Fibroblast of pulmonary artery (primary cell): ENCODE measurements around the gene HOXD3.

Experiments
- DNase-seq: peaks from one replicate; pipeline ENCODE4 v3.0.0-alpha.2; 2010; ENCODE audit warnings: low read depth
- H3K4me3 ChIP-seq: replicated peaks from 2 replicates; pipeline ENCODE4 v1.5.1; 2011; ENCODE audit warnings: low read depth, mild to moderate bottlenecking, control low read depth, low read length, moderate library complexity
- TF ChIP-seq, protein P1 (sequence below): IDR thresholded peaks from 2 replicates; pipeline ENCODE4 v1.5.1; 2011; ENCODE audit warnings: mild to moderate bottlenecking, control low read depth, low read length, inconsistent platforms; ENCODE audit errors: missing control alignments

The HOXD3 gene

DNA sequence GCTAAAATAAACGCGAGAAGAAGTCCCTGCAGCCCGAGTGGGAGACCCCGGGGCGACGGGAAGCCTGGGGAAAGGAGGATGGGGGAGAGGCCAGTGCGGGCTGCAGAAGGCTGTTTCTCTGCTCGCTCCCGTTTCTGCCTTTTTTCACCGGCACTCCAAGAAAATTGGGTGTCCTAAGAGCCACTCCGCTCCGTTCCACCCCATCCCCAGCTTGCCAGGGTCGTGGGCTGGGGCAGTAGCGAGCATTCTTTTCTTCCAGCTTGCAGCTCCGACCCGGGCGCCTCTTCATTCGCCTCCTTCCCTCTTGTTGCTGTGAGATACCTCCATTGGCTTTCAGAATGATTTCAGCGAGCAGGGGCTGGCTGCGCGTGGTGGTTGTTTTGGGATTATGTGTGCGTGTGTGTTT lies 1.1 kb downstream of the HOXD3 start:
- TF ChIP-seq, protein P1, sequence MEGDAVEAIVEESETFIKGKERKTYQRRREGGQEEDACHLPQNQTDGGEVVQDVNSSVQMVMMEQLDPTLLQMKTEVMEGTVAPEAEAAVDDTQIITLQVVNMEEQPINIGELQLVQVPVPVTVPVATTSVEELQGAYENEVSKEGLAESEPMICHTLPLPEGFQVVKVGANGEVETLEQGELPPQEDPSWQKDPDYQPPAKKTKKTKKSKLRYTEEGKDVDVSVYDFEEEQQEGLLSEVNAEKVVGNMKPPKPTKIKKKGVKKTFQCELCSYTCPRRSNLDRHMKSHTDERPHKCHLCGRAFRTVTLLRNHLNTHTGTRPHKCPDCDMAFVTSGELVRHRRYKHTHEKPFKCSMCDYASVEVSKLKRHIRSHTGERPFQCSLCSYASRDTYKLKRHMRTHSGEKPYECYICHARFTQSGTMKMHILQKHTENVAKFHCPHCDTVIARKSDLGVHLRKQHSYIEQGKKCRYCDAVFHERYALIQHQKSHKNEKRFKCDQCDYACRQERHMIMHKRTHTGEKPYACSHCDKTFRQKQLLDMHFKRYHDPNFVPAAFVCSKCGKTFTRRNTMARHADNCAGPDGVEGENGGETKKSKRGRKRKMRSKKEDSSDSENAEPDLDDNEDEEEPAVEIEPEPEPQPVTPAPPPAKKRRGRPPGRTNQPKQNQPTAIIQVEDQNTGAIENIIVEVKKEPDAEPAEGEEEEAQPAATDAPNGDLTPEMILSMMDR, result no peak
- no peak for DNase-seq
- no peak overlapping the region for H3K4me3 ChIP-seq

DNA sequence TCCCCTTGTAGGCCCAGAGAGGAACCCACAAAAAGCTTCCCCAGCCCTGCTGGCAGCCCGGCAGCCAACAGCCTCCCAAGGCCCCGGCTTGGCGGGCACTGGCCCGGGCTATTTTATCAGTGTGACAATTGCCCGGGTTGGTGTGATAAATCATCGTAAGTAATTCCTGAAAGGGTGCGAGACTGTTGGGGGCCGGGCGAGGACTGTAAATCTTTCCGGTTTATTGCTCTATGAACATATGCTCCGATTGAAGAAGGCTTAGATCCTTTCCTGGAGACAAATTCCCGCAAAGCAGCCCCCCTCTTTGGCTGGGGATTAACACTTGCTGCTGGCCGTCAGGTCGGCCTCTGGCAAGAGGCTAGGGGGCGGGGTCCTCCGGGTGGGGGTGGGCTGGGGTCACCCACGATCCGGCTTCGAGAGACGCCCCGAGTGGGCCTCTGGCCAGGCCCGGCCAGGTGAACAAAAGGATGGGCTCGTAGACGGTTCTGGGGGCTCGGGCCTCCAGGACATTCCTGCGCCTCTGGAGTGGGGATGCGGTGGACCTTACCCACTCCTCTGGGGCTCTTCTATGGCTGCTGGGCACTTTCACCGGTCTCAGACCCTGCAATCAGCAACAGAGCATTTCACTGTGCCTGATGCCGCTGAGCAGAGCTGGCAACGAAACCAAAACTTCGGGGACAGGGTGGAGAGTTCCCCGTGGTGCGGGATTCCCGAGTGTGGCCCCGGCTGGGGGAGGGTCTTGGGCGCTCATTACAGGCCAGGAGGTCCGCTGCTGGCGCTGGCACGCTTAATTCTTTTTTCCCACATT lies 2.0 kb downstream of the HOXD3 start:
- H3K4me3 ChIP-seq, result no peak overlapping the region
- TF ChIP-seq, protein P1, result no peak
- no peak for DNase-seq

DNA sequence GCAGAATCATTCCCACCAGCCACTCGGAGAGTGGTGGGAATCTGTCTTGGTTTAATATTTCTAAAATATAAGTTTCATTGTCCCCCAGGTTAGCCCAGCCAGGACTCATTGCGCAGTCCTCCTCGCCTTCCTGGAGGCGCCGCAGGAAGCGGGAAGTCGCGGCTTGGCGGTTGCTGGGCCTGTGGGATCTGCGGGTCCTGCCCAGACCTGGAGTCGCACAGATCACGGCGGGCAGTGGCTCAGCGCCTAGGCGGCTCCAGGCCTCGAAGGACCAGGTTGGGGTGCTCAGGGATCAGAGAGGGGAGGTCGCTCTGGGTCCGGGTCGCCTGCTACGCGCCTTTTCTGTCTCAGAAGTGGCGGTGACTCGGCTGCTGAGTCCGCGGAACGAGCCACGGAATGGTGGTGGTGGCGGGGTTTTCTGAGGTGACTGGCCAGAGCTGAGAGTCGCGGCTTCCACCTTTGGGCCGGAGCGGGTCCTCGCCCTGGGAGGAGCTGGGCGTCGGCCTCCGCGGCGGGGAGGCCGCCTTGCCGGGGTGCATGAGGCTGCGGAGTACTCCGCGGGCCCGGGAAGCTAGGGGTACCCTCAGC lies 2.6 kb downstream of the HOXD3 start:
- no peak for DNase-seq
- TF ChIP-seq, protein P1, result no peak
- no peak overlapping the region for H3K4me3 ChIP-seq

DNA sequence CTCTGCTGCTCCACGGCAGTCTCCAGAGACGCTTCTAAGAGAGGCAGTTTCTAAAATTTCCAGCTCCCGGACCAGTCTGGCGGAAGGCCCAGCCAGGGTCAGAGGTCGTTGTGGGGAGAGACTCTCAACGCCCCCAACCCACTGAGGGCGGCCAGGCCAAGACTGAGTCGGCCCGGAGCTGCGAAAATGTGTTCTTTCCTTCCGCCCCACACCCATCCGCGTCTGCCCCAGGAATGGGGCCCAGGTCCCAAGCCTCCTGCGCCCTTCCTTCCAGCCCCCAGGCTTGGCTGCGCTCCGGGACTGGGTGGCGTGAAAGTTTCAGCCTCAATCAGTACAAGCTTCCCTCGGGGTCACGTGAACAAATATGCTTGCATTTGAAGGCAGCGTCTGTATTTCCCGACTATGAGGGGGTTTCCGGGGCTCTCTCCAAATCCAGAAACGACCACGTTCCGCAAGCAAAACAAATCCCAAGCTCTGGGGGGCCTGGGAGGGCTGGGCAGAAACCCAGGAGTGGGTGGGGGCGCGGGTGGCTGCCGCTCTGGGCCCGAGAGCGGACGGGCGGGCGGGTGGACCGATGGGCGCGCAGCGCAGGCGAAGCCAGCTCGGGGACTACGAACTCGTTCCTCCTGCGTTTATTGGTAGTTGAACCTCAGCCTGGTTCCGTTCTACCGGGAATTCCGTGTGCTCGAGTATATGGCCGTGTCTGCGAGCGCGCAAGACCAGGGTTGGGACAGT lies 3.3 kb downstream of the HOXD3 start:
- TF ChIP-seq, protein P1, result no peak
- DNase-seq, result no peak
- no peak overlapping the region for H3K4me3 ChIP-seq

DNA sequence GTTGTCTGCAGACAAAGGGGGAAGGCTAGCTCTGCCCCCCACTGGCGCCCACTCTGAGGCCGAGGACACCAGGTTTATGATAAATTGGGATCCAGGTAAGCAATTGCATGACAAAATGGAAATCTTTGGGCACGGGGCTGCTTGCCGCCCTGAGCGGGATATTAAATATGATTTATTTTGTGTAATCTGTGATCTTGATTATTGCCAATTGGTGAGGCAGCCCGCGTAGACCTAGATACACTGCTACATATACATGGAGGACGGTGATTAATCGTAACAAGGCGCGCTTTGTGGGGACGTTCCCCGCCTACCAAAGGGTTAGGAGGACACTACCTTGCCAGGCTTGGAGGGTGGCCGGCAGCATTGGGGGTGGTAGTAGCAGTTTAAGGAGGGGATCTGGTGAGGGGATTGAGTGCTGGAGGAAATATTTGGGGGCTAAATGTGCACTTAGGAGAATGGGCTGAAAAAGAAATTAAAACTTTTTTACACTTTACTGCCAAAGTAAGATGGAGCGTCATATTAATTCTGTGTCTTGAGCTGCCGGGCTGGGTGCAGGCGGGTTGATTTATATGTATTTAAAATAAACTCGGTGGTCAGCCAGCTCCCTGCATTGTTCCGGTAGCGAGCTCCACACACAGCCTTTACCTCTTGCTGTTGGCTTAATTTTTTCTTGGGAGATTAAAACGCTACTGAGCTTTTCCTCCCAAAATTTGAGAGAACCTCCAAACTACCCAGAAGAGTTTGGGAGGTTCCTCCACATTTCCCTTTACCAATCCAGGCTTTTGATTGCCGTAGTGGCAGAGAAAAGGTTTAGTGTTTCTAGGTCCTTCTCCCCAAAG lies 4.1 kb downstream of the HOXD3 start:
- no peak for DNase-seq
- no peak overlapping the region for H3K4me3 ChIP-seq
- TF ChIP-seq, protein P1, result no peak

DNA sequence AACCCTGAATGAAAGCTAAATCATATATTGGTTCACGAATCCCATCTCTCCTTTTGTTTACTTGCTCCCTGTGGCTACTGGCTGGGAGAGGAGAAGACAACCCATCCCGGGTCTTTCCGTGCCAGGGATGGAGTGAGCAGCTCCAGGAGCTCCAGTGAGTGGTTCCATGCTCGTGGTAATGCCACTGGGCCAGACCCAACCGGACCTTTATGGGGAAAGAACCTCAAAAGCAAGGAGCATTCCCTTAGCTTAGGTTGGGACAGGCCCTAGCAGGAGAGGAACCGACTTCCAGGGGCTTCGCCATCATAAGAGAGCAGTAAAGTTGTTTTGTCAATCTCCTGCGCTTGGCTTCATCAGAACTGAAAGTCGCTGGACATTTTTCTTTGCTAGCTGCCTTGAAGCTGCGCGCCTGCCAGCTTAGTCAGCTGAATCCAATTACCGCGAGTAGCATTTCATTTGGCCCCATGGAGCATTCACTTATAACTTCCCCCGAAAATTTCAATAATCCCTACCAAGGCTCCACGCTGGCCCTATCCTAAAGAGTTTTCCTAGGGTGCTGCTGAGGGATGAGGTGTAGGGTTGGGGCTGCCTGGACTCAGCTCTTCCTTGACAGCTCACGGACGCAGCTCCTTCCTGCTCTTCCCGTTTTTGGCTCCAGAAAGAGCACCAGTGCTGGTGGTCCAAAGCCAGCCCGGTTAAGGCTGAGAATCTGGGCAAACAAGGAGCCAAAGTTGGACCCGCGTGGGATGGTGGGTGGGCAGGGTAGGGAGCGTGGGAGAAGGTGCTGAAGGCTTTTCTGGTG lies 4.9 kb downstream of the HOXD3 start:
- DNase-seq, result peak; percentile 18
- TF ChIP-seq, protein P1, result no peak

More for the DNA sequence above, 4.9 kb downstream of the HOXD3 start:
- H3K4me3 ChIP-seq, result no peak overlapping the region
